Thoracic aorta (tissue), 2 donors: ENCODE measurements around the gene ACADSB. TPM values are rescaled to one million over a fixed set of nuclear protein-coding genes. Genes with fewer than 3 reads are reported as not detected.

Experiments used
- ATAC-seq: fragments of 150-250 bp; one replicate; pipeline ENCODE4 v1.8.0; 2017; ENCODE audit warnings: low read depth; ENCODE audit not compliant: insufficient number of reproducible peaks, low FRiP score
- DNase-seq: peaks from one replicate; pipeline ENCODE4 v3.0.0-alpha.2; 2020; ENCODE audit warnings: low spot score
- H3K27ac ChIP-seq, 2 donors: fragments of 200-600 bp; sonication (generic); 1 replicate in 1 of 2; 2 replicates in 1 of 2; pipeline ENCODE4 v1.5.1; 2016; ENCODE audit warnings: mild to moderate bottlenecking in 2 of 2, moderate library complexity in 2 of 2
- H3K27me3 ChIP-seq: fragments of 200-600 bp; sonication (generic); replicated peaks from 2 replicates; pipeline ENCODE4 v1.6.0; 2016; ENCODE audit warnings: mild to moderate bottlenecking; ENCODE audit not compliant: insufficient read depth
- H3K36me3 ChIP-seq: fragments of 200-600 bp; sonication (generic); one replicate; pipeline ENCODE4 v1.5.1; 2016
- H3K4me1 ChIP-seq, 2 donors: fragments of 200-600 bp; sonication (generic); 1 replicate in 1 of 2; 2 replicates in 1 of 2; pipeline versions ENCODE4 v1.5.1 to v1.6.0; 2016; ENCODE audit warnings: low read depth in 2 of 2, mild to moderate bottlenecking in 1 of 2; ENCODE audit not compliant: control insufficient read depth in 1 of 2
- H3K4me3 ChIP-seq: fragments of 200-600 bp; sonication (generic); 2 replicates; pipeline ENCODE4 v1.5.1; 2016; ENCODE audit warnings: mild to moderate bottlenecking
- H3K9me3 ChIP-seq: fragments of 200-600 bp; sonication (generic); 2 replicates; pipeline ENCODE4 v1.5.1; 2016
- CTCF ChIP-seq: fragments of 200-600 bp; sonication (generic); IDR thresholded peaks from one replicate; pipeline ENCODE4 v1.5.1; 2019; ENCODE audit warnings: antibody characterized with exemption
- total RNA-seq, 2 donors: library from RNA; depleted of rRNA; stranded (reverse); fragments of >200 nt; gene quantifications; one replicate each; pipeline versions ENCODE4 v1.1.0 to v1.2.3, GENCODE V29; 2016

ACADSB gene
- total RNA-seq, 2 donors from 2014 or later, result 11.8 to 14.7 TPM

- TF ChIP-seq CTCF, result no peak
- no peak for ATAC-seq
- no peaks in the 10 kb centered on the region for H3K9me3 ChIP-seq
- no peak overlapping the region for H3K27ac ChIP-seq
- no peak overlapping the region for H3K4me3 ChIP-seq
- DNase-seq, result no peak
- H3K27me3 ChIP-seq, result no peaks in the 10 kb centered on the region
- H3K36me3 ChIP-seq, result no peaks in the 10 kb centered on the region
- peaks cover 10 to 14% of the 10 kb centered on the region in 2 donors for H3K4me1 ChIP-seq
Measured at GRCh38 chr10:123011987-123012386, 3.2 kb downstream of the ACADSB start.

- Histone ChIP-seq H3K4me3 (no peak overlapping the region), H3K27me3 (no peaks in the 10 kb centered on the region), H3K36me3 (no peaks in the 10 kb centered on the region), H3K27ac (no peak overlapping the region), H3K9me3 (no peaks in the 10 kb centered on the region), H3K4me1 (peaks cover 4 to 7% of the 10 kb centered on the region in 2 donors)
- DNase-seq (no peak), ATAC-seq (no peak)
- TF ChIP-seq CTCF, result no peak
Measured at GRCh38 chr10:123013456-123014419, 4.9 kb downstream of the ACADSB start.

GRCh38 chr10:123014772-123015171 lies 6.0 kb downstream of the ACADSB start:
- no peak for ATAC-seq
- H3K36me3 ChIP-seq, result no peaks in the 10 kb centered on the region

GRCh38 chr10:123016228-123016627 lies 7.4 kb downstream of the ACADSB start:
- DNase-seq (no peak), ATAC-seq (no peak)
- no peak for TF ChIP-seq CTCF
- Histone ChIP-seq H3K4me3 (no peak overlapping the region), H3K9me3 (no peaks in the 10 kb centered on the region), H3K4me1 (no peaks in the 10 kb centered on the region), H3K36me3 (no peaks in the 10 kb centered on the region), H3K27me3 (no peaks in the 10 kb centered on the region), H3K27ac (no peak overlapping the region)

More at GRCh38 chr10:123014772-123015171, 6.0 kb downstream of the ACADSB start:
- H3K27ac ChIP-seq, result no peak overlapping the region
- no peak overlapping the region for H3K4me3 ChIP-seq
- DNase-seq, result no peak
- H3K9me3 ChIP-seq, result no peaks in the 10 kb centered on the region
- no peak for TF ChIP-seq CTCF
- no peaks in the 10 kb centered on the region for H3K27me3 ChIP-seq
- peaks cover 3 to 4% of the 10 kb centered on the region in 2 donors for H3K4me1 ChIP-seq

- ATAC-seq (no peak), DNase-seq (no peak)
- Histone ChIP-seq H3K27me3 (no peaks in the 10 kb centered on the region), H3K4me1 (no peaks in the 10 kb centered on the region), H3K4me3 (no peak overlapping the region), H3K27ac (no peak overlapping the region), H3K9me3 (no peaks in the 10 kb centered on the region), H3K36me3 (no peaks in the 10 kb centered on the region)
- no peak for TF ChIP-seq CTCF
Measured at GRCh38 chr10:123017421-123018165, 8.8 kb downstream of the ACADSB start.
